ENCODE data around the gene B3GALT6.
A peak's percentile ranks its signal among the peaks of the same experiment; 100 is the strongest.

B3GALT6 gene

GRCh38 chr1:1240348-1240732 is 8.3 kb downstream of the B3GALT6 start:
- Histone ChIP-seq H3K4me1 (ENCODE audit: insufficient read depth, poor library complexity, severe bottlenecking) (peaks cover 10% of the 10 kb centered on the region), H3K27ac (ENCODE audit: poor library complexity, severe bottlenecking) (no peak overlapping the region), H3K36me3 (ENCODE audit: low read depth) (no peaks in the 10 kb centered on the region), H3K9me3 (ENCODE audit: severe bottlenecking) (no peaks in the 10 kb centered on the region), H3K27me3 (ENCODE audit: insufficient read depth, poor library complexity, severe bottlenecking) (no peaks in the 10 kb centered on the region), H3K4me3 (ENCODE audit: severe bottlenecking) (no peak overlapping the region)
- no peak for ATAC-seq (ENCODE audit: low read depth)
- TF ChIP-seq CTCF (IDR thresholded peaks at IDR 0.05; ENCODE audit: poor library complexity, severe bottlenecking), result no peak
- no peak for DNase-seq (ENCODE audit: low spot score)

- H3K36me3 ChIP-seq (ENCODE audit: low read depth), result no peaks in the 10 kb centered on the region
- TF ChIP-seq CTCF (IDR thresholded peaks at IDR 0.05; ENCODE audit: poor library complexity, severe bottlenecking), result no peak
- no peaks in the 10 kb centered on the region for H3K9me3 ChIP-seq (ENCODE audit: severe bottlenecking)
- H3K27ac ChIP-seq (ENCODE audit: poor library complexity, severe bottlenecking), result no peak overlapping the region
- peaks cover 10% of the 10 kb centered on the region for H3K4me1 ChIP-seq (ENCODE audit: insufficient read depth, poor library complexity, severe bottlenecking)
- DNase-seq (ENCODE audit: low spot score), result no peak
- H3K4me3 ChIP-seq (ENCODE audit: severe bottlenecking), result no peak overlapping the region
- ATAC-seq (ENCODE audit: low read depth), result peak; percentile 22; the same call in 2 of the 3 replicates
- H3K27me3 ChIP-seq (ENCODE audit: insufficient read depth, poor library complexity, severe bottlenecking), result no peaks in the 10 kb centered on the region
Measured at GRCh38 chr1:1240822-1241587, 9.0 kb downstream of the B3GALT6 start.

GRCh38 chr1:1241588-1242219 is 9.7 kb downstream of the B3GALT6 start:
- Histone ChIP-seq H3K27ac (ENCODE audit: poor library complexity, severe bottlenecking) (no peak overlapping the region), H3K4me1 (ENCODE audit: insufficient read depth, poor library complexity, severe bottlenecking) (peaks cover 10% of the 10 kb centered on the region), H3K4me3 (ENCODE audit: severe bottlenecking) (no peak overlapping the region), H3K9me3 (ENCODE audit: severe bottlenecking) (no peaks in the 10 kb centered on the region), H3K27me3 (ENCODE audit: insufficient read depth, poor library complexity, severe bottlenecking) (no peaks in the 10 kb centered on the region), H3K36me3 (ENCODE audit: low read depth) (no peaks in the 10 kb centered on the region)
- no peak for TF ChIP-seq CTCF (IDR thresholded peaks at IDR 0.05; ENCODE audit: poor library complexity, severe bottlenecking)
- DNase-seq (ENCODE audit: low spot score) (no peak), ATAC-seq (ENCODE audit: low read depth) (no peak)

GRCh38 chr1:1242461-1243265 is 10.6 kb downstream of the B3GALT6 start:
- DNase-seq (ENCODE audit: low spot score), result no peak
- Histone ChIP-seq H3K27me3 (ENCODE audit: insufficient read depth, poor library complexity, severe bottlenecking) (no peaks in the 10 kb centered on the region), H3K4me1 (ENCODE audit: insufficient read depth, poor library complexity, severe bottlenecking) (peaks cover 9% of the 10 kb centered on the region), H3K4me3 (ENCODE audit: severe bottlenecking) (no peak overlapping the region), H3K27ac (ENCODE audit: poor library complexity, severe bottlenecking) (no peak overlapping the region), H3K36me3 (ENCODE audit: low read depth) (no peaks in the 10 kb centered on the region), H3K9me3 (ENCODE audit: severe bottlenecking) (no peaks in the 10 kb centered on the region)
- no peak for TF ChIP-seq CTCF (IDR thresholded peaks at IDR 0.05; ENCODE audit: poor library complexity, severe bottlenecking)
- ATAC-seq (ENCODE audit: low read depth), result no peak

Measured in RWPE2 (cell line).